GM19023 (cell line): ENCODE results near the gene ACAA1.
"Not testable (repeated sequence)": the region's sequence is repeated elsewhere in the genome, so short reads cannot be mapped to it uniquely, and the experiment has no call there.

Source experiments
- ATAC-seq: cut with Tn5 transposase; IDR thresholded peaks from one replicate; pipeline ENCODE4 v1.9.1; 2021; ENCODE audit warnings: mild to moderate bottlenecking, moderate library complexity; ENCODE audit not compliant: unreplicated experiment

Gene ACAA1

DNA sequence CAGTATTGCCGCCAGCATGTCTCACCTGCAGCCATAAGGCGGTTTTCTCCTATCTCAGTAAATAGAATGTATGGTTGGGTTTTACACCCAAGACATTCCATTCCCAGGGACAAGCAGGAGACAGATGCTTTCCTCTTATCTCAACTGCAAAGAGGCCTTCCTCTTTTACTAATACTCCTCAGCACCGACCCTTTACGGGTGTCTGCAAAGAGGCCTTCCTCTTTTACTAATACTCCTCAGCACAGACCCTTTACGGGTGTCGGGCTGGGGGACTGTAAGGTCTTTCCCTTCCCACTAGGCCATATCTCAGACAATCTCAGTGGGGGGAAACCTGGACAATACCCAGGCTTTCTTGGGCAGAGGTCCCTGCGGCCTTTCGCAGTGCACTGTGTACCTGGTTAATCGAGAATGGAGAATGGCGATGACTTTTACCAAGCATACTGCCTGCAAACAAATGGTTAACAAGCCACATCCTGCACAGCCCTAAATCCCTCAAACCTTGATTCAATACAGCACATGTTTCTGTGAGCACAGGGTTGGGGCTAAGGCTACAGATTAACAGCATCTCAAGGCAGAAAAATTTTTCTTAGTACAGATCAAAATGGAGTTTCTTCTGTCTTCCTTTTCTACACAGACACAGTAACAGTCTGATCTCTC, 1.2 kb downstream of the ACAA1 start:
- not testable (repeated sequence) for ATAC-seq

DNA sequence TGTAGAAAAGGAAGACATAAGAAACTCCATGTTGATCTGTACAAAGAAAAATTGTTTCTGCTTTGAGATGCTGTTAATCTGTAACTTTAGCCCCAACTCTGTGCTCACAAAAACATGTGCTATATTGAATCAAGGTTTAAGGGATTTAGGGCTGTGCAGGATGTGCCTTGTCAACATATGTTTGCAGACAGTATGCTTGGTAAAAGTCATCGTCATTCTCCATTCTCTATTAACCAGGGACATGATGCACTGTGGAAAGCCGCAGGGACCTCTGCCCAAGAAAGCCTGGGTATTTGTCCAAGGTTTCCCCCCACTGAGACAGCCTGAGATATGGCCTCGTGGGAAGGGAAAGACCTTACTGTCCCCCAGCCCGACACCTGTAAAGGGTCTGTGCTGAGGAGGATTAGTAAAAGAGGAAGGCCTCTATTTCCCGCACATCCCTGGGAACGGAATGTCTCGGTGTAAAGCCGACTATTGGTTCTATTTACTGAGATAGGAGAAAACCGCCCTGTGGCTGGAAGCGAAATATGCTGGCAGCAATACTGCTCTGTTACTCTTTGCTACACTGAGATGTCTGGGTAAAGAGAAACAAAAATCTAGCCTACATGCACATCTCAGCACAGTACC, 2.3 kb downstream of the ACAA1 start:
- not testable (repeated sequence) for ATAC-seq

- ATAC-seq: no peak
These were observed 3.1 kb downstream of the ACAA1 start for GRCh38 chr3:38133557-38134405.

GRCh38 chr3:38133209-38133556, 3.7 kb downstream of the ACAA1 start:
- ATAC-seq: no peak

DNA sequence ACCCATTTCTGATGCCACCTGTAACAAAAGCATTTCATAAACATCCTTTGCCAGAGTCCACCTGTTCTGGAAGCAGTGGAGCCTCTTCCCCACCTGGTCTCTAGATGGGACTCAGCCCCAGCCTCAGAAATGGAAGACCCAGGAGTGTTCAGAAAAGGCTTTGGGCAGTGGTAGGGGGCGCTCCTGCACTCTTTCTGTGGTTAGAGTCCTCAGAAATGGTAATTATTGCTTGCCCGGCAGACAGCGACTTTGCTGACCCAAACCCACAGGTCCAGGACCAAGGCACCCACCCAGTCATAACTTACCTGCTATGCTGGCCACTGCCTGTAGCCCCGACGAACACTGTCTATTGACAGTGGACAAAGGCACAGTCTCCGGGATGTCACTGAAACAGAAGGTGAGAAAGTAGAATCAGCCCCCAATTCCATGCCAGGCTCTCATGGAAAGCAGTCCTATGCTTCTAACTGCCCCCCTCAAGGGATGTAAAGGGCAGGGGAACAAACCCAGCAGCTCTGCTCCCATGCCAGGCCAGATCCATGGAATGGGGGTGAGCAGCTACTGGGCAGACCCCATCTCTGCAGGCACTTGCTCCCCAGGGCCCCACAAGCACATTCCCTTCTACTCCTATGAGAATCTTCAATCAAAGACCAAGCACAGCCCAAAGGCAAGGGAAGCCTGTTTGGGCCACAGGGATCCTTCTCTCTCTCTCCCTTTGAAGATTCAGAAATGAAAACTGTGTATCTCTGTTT, 5.1 kb downstream of the ACAA1 start:
- no peak for ATAC-seq

- ATAC-seq: no peak
These were observed 6.3 kb downstream of the ACAA1 start for GRCh38 chr3:38130631-38131065.

DNA sequence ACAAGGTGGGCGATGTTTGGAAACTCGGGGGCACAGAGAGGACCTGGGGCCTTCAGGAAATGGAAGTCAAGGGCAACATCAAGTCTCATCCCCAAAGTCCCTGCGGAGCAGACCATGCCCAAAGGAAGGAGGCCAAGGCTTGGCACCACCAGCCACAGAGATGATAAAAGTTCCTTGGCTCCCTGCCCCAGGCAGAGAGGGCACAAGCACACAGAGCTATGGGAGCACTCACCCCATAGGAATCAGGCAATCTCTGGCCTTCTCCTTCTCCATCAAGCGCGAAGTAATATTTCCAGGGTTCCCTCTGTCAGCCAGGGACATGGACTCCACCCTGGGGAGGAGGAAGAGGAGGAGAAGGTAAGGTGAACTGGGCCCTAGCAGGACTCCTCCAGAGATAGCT, 7.9 kb downstream of the ACAA1 start:
- no peak for ATAC-seq

- no peak for ATAC-seq
These were observed 8.6 kb downstream of the ACAA1 start for GRCh38 chr3:38128303-38128655.

DNA sequence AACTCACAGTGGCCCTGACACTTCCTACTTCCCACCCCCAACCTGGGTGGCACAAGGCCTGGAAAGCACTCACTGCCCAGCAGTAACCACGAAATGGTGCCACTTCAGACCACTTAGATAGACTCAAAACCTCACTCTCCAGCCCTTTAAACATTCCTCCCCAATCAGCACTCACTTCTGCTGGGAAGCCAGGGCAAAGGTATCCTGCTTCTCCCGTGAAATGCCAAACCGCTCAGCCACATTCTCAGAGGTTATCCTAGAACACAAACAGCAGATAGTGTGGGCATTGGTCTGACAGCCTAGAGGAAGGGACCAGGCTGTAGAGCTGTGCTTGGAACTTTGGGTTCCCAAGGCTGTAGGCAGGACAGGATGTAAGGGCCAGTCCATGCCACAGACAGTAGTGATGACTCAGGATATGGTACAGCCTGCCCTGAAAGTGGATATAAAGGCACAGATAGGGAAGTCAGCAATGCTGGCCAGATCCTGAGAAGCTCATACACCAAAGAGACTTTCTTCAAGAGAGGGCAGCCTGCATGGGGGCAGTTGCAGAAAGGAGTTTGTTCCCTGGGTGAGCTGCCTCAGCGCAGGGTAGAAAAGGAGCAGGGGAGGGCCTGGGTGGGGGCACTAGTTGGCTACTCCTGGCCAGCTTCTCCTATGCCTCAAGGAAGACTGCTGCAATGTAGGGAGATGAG, 9.2 kb downstream of the ACAA1 start:
- no peak for ATAC-seq

DNA sequence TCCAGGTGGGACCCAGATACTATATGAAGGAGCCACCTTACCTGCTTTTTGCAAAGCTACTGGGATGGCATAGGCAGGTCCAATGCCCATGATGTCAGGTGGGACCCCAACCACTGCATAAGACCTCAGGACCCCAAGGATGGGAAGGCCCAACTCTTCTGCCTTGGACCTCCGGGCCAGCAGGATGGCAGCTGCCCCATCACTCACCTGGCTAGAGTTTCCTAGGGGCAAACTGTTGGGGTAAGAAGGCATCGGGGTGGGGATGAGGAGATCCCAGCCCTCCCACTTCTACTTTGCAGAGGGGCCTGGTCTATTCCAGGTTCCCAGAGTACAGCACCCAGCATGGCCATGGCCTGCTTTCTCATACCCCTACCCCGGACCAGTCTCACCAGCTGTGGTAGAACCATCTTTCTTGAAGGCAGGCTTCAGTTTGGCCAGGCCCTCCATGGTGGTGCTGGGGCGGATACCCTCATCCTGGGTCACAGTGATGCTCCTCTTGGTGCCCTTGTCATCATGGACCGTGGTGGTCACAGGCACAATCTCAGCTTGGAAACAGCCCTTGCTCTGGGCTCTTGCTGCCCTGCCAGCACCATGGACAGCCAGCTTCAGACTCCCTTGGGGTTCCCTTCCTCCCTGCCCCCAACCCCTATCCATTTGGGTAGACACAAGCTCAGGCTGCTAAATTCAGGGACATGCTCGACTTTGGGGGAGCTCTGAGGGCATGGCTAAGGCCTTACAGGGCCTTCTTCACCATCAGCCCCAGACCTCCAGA, 10.6 kb downstream of the ACAA1 start:
- no peak for ATAC-seq

DNA sequence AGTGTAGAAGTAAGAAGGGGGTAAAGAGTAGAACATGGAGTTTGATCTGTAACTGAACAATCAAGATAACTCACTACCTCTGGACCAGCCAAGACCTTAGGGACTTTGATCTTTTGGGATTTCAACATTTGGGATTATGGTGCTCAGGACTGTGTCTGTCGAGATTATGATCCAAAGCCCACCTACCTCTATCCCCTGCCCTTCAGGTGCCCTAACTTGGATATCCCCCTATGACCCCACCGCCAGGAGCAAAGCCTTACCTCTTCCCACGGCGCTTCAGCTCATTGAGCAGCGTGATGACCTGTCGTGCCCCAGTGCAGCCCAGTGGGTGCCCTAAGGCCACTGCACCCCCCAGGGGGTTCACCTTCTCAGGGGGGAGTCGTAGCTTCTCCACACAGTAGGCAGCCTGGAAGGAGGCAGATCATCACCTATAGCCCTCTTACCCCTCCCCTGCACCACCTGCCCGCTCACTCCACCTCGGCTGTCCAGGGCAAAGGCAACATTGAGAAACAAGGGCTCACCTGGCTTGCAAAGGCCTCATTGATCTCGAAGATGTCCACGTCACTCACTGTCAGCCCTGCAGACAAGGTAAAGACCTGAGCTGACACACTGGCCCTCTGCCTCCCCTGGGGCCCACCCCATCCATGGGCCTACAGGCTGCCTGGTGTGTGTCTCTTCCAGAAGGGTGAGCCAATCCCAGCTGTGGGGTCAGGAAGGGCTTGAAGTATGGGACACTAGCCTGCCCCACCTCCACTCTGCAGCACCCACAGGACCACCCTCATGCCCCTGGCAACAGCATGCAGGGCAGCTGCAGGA, 11.4 kb downstream of the ACAA1 start:
- no peak for ATAC-seq

DNA sequence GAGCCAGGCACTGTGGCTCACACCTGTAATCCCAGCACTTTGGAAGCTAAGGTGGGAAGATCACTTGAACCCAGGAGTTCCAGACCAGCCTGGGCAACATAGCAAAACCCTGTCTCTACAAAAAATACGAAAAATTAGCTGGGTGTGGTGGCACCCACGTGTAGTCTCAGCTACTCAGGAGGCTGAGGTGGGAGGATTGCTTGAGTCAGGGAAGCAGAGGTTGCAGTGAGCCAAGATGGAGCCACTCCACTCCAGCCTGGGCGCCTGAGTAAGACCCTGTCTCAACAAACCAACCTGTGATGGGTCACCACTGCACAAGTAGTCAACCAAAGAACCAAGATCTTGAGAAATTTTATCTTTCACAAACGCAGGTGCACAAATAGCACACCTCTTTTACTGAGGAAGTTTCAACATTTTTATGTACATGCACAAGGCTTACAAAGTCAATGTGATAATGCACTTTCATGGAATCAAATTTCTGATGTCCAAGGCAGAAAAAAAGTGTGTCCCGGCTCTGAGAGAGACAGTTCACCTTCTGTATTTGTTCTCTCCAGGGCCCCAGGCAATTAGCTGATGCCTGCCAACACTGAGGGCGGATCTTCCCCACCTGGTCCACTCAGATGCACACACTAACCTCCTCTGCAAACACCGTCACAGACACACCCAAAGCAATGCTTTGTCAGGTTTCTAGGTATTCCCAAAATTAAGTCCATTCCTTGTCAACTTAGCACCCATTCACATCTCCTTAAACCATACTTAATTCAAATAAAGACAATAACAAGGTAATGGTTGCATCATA, 12.4 kb downstream of the ACAA1 start:
- ATAC-seq: no peak

DNA sequence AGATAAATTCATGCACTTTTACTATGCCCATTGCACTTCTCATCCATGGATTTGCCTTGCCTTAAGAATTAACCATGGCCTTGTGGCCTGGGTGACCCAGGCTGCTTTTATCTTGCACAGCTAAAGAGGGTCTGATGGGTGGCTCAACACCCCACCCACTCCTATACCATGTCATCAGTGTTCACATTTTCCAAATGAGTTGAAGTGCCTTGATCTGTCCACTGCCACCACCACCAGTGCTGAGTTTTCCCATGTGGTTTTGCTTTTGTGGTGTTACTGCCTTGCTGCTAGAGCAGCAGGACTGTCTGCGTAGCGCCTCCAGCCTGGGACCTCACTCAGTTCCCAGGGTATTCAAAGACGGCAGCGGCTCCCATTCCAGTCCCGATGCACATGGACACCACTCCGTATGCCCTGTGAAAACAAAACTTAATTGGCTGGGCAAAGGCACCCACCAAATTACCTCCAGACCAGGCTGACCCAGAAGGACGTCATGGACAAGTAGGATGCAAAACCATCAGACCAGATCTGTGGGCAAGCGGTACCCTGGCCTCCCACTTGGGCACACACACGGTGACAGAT, 14.1 kb downstream of the ACAA1 start:
- no peak for ATAC-seq

- no peak for ATAC-seq
These were observed 15.0 kb downstream of the ACAA1 start for GRCh38 chr3:38121832-38122461.

DNA sequence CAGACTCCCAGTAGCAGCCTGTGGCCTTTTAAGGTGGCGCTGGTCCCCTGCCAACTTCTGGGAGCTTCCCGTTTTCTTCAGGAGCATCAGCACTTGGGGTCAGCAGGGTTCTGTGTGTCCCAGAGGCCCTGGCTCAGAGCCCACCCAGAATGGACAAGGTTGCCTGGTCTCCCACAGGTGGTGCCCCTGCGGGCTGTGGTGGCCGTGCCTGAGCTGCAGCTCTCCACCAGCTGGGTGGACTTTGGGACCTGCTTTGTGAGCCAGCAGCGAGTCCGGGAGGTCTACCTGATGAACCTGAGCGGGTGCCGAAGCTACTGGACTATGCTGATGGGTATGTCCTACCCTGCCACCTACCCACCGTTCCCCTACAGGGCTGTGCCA, 15.5 kb downstream of the ACAA1 start:
- ATAC-seq: no peak

GRCh38 chr3:38120693-38121450, 16.1 kb downstream of the ACAA1 start:
- ATAC-seq: no peak
